HG02588 (cell line): Measurements from ENCODE around the gene FKBP5.
"Not testable (repeated sequence)": the region's sequence is repeated elsewhere in the genome, so short reads cannot be mapped to it uniquely, and the experiment has no call there.

Source experiments
- ATAC-seq: cut with Tn5 transposase; IDR thresholded peaks from one replicate; pipeline ENCODE4 v1.9.1; 2021; ENCODE audit warnings: mild to moderate bottlenecking, moderate library complexity; ENCODE audit not compliant: unreplicated experiment

Gene FKBP5

DNA sequence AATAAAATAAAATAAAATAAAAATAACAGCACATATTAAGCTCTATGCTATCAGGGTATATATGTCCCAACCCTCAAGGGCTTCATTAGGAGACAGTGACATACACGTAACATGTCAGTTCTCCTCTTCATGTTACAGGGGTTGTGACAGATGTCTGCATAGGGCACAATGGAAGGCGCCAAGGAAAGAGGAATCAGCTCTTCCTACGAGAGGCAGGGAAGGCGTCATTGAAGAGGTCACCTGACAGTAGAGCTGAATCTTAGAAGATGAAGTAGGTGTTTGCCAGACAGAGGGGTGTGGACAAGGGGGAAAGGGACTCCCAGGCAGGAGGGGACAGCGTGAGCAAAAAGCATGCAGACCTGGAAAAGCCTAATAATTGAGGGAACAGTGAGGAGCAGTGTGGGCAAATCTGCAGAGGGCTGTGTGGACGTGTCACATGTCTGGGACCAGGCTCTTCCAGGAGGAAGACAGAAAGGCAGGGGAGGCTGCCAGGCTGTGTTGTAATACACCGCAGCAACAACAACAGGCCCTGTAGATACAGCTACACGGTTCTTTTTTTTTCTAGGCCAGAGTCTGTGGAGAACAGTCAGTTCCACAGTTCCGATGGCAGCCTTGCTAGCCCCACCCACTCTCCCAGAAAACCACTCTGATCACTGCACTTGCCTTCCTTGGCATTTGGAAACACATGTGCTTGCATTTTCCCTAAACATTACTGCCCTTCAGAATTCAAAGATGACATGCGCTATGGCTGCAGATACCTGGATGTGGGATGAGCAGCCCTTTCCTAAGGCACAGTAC, 2.5 kb upstream of the FKBP5 start:
- no peak for ATAC-seq

DNA sequence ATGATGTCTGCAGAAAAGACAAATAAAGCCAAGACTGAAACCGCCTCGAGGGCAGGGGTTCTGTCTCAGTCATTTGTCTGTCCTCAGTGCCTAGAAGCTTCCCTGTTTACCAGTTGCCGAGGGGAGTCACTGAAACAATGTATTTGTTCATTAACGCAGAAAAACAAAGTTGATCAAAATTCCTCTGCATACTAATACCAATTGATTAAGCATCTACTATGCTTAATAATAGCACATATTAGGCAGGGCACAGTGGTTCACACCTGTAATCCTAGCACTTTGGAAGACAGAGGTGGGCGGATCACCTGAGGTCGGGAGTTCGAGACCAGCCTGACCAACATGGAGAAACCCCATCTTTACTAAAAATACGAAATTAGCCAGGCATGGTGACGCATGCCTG, 1.8 kb upstream of the FKBP5 start:
- no peak for ATAC-seq

DNA sequence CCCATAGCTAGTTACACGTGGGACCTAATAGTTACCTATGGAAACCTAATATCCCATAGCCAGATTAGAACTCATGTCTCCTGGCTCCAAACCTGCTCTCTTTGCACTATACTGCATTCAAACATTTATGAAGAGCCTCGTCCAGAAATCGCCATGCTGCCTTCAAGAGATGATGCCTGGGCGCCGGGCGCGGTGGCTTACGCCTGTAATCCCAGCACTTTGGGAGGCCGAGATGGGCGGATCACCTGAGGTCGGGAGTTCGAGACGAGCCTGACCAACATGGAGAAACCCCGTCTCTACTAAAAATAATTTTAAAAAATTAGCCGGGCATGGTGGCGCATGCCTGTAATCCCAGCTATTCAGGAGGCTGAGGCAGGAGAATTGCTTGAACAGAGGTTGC, 1.3 kb upstream of the FKBP5 start:
- ATAC-seq: not testable (repeated sequence)

DNA sequence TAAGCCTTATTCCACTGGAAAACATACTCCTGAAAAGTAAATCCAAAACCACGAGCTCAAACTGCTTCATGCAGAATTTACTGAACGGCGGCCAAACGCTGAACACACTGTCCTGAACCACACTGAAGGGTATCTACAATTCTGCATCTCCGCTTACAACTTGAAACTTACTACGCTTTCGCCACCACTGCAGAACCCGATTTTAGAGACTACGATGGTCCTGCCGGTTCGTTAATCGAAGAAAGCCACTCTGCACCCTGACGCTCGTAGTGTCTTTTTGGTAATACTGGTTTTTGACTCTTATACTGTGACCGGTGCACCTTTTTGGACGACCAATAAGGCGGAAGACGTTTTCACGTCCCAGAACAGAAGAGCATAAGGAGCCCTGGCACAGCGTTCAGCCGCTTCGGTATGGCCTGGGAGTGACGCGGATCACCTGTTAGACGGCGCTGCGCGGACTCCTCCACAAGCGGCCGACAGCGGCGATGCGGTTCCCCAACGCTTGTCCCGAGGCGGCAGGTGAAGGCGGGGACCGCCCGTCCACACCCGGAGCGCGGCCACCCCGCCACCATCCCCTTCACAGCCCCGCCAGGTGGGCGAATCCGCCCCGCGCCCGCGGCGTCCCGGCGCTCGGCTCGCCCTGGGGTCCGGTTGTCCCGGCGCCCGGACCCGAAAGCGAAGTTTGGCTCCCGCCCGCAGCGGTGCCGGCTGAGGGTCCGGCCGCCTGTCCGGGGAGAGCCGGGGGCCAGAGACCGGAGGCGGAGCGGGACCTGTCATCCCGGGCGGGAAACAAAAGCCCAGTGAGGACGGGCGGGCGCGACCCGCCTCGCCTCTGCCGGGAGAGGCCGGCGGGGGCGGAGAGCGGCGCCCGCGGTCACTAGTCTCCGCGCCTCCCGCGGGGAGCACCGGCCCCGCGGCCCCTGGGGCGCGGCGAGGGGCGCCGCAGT, 784 bp downstream of the FKBP5 start:
- peak; percentile 29 for ATAC-seq

DNA sequence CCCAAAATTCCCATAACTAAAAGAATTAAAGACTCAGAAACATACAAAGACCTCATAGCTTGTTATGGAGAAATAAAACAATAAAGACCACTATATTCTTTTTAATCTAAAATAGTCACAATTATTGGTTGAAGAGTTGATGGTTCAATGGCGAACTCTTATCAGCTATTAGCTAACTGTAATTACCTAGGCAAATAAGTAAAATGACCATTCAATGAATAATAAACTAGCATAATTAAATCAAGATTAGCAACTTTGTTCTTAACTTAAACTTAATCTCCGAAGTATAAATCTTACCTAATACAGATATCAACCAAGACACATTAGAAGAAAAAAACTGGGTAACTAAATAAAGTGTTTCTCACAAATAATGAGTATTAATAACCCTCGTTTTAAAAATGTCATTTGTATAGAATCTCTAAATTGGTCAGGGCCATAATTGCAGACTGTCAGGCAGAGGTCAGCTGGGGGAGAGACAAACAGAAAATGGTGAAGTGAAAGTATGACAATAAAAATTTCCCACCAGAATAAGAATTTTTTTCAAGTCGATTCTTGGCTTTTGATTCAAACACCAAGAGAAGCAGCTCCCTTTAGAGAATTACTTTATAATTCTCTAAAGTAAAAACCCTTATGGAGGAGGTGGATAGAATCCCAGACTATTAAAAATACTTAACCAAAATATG, 1.7 kb downstream of the FKBP5 start:
- no peak for ATAC-seq

DNA sequence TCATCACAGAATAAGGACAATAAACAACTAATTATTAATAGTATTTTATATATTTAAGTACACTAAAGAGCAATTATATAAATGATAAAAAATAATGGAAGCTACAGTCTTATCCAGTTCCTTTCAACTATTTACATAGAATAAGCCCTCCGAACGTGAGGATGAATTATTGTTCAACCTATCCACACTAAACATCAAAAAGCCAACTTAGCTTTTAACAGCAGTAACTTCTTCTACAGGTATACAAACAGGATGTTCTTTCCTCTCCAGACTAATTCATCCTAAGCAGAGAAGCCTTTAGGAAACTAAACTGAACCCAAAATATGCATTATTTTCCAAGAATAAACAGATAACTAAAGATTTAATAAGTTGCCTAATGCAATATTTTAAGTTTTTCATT, 2.3 kb downstream of the FKBP5 start:
- no peak for ATAC-seq

DNA sequence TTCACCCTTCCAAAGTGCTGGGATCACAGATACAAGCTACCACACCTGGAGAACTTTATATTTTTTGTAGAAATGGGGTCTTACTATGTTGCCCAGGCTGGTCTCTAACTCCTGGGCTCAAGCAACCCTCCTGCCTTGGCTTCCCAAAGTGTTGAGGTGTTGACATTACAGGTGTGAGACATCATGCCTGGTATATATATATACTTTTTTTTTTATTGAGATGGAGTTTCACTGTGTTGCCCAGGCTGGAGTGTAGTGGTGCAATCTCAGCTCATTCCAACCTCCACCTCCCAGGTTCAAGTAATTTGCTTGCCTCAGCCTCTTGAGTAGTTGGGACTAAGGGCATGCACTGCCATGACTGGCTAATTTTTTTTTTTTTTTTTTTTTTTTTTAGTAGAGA, 5.4 kb downstream of the FKBP5 start:
- no peak for ATAC-seq

DNA sequence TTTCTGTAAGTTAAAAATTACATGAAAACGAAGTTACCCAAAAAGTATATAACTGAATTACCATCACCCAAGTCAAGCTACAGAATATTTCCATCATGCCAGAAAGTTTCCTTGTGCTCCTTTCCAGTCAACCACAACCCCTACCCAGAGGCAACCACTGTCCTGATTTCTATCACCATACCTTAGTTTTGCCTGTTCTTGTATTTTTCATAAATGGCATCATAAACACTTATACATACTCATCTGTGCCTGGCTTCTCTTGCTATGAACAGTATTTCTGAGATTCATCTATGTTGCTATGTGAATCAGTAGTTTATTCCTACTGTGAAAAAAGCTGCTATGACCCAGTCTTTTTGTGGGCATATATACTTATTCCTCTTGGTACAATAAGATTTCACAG, 7.4 kb downstream of the FKBP5 start:
- ATAC-seq: no peak

DNA sequence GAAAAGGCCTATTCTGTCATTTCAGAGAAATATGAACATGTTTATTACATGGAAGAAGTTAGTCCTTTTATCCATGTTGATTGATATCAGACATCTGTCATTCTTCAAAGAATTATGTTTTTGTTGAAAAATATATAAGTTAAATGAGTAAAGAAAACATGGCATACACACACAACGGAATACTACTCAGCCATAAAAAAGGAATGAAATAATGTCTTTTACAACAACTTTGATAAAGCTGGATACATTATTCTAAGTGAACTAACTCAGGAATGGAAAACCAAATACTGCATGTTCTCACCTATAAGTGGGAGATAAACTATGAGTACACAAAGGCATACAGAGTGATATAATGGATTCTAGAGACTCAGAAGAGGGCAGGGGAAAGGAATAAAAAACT, 9.3 kb downstream of the FKBP5 start:
- ATAC-seq: no peak

DNA sequence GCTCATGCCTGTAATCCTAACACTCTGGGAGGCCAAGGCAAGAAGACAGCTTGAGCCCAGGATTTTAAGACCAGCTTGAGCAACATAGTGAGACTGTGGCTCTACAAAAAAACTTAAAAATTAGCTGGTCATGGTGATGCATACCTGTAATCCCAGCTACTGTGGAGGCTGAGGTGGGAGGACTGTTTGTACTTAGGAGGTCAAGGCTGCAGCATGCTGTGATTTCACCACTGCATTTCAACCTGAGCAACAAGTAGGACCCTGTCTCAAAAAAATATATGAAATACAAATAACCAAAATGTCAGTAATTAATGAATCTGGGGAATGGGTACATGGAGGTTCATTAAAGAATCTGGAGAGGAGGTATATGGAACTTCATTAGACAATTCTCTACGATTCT, 9.9 kb downstream of the FKBP5 start:
- no peak for ATAC-seq

DNA sequence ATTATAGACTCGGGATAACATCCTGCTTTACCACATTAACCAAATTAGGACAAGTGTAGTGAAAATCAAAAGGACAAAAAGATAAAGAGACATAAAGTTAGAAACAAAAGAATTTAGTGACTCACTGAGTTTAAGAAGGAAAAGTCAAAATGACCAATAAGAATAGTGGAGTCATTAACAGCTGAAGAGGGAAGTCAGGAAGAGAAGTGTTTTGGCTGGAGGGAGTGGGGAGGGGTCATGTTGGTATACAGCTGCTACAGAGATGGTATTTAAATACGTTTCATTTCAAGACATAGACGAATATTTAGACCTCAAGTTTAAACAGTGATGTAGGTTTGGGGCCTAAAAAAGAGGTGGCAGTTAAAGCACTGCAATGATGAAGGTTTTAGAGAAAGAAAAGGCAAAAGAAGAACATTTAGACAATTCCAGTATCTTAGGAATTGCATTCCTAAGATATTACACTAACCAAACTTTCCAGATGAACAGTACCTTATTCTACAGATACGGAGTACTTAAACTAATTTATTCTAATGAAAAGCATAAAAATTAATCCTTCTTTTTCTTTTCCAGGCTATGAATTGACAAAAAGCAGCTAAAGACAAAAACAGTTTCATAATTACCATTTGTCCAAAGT, 10.6 kb downstream of the FKBP5 start:
- no peak for ATAC-seq

DNA sequence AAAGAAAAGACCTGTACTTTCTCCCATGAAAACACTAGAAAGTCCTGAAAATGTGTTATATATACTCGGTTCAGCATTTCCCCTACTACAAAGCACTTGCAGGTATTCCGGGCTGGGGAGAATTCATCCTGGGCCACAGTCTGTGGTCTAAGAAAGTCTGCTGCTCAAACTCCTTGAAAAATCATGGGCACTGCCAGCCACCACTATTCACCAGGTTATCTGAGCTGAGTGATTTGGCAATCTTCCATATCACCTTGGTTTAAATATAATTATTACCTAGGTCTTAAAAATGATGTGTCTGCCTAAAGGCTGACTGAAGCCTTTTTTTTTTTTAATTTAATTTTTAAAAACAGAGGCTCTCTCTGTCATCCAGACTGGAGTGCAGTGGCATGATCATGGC, 11.3 kb downstream of the FKBP5 start:
- ATAC-seq: no peak

DNA sequence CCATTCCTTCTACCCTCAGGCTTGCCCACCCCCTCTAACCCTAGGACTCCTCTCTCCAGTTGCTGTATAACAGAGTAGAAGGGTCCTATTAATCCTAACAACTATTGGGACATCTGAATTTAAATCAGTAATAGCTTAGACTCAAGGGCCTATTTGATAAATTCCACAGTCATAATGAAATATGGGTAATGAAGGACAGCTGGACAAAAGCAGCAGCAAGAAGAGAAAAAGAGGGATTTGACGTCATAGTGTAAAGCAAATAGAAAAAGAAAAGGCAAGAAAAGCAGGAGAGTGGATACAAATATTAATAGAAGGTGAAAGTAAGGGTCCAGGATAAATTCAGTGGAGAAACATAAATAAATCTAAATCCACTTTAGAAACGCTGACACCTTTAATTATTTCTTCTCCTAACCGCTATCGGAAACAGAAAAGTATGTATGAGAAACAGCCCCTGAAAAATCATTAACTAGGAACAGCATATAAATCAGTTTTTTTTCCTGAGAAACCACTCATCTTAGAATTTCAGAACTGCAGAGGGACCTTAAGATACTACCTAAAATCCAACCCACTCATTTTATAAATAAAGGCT, 12.8 kb downstream of the FKBP5 start:
- ATAC-seq: no peak

DNA sequence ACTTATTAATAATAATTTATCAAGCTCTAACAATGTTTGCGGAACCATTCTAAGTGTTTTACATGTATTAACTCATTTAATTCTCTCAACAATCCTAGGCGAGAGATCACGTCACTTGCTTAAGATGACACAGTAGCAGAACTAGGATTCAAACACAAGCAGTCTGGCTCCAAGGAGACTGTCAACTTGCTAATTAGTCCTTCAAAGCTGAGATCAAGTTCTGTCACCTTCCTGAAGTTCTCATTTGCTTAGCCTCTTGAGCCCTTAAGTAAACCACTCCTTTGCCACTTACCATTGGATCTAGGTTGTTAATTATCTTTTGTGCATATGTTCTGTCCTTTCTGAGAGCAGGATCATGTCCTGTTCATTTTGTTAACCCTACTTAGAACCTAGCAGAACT, 14.1 kb downstream of the FKBP5 start:
- no peak for ATAC-seq

DNA sequence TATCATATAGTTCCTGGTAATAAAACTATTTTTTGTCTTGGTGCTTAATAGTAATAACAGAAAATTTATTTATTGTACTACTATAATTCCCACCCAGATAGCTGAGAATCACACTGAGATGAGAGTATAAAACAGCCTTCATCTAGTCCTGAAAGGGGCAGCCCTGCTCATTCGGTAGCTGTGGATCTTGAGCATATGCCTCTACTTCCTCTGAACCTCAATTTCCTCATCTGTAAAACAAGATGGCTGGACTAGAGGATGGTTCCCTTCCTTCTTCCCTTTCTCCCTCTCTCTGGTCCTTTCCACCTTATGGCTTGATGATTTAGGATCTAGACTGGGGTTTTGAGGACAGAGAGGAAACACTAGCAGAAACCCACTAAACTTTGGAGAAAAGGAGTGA, 15.0 kb downstream of the FKBP5 start:
- no peak for ATAC-seq

DNA sequence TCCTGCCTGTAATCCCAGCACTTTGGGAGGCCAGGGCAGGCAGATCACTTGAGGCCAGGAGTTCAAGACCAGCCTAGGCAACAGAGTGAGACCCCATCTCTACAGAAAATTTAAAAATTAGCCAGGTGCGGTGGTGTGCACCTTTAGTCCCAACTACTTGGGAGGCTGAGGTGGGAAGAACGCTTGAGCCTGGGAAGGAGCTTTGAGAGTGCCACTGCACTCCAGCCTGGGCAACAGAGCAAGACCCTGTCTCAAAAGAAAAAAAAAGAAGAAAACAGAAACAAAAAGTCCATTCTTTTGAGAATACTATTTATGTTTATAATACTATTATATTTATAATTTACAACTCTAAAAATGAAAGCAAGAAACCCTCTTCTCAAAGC, 15.4 kb downstream of the FKBP5 start:
- ATAC-seq: not testable (repeated sequence)

DNA sequence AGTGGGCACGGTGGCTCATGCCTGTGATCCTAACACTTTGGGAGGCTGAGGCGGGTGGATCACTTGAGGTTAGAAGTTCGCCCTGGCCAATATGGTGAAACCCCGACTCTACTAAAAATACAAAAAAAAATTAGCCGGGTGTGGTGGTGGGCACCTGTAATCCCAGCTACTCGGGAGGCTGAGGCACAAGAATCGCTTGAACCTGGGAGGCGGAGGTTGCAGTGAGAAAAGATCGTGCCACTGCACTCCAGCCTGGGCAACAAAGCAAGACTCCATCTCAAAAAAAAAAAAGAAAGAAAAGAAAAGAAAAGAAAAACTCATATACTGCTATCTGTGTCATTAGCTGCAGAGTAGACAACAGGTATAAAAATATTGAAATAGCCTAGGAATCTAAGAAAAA, 18.3 kb downstream of the FKBP5 start:
- not testable (repeated sequence) for ATAC-seq

DNA sequence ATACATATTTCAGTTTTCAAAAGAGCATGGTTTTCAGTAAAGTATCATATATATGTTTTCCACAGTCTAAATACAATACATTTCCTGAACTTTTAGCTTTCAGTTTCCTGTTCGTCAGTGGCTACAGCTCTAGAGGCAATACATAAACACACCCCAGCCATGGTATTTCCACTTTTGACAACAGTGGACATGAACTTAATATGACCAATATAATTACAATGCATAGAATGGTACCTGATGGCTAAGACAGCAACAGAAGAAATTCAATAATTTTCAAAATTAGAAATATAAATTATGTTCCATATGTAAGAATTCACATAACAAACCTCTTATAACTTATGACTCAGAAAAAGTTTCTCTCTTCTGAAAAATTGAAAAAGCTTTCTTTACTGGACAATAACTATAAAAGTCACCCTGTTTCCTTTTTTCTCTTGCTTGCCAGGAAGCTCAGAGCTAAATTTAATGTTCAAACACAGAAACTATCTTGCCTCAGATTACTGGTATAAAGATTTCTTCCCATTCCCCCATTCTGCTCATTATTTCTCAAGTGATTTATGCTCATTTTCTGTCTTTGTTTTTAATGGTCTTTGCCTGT, 19.2 kb downstream of the FKBP5 start:
- ATAC-seq: no peak

DNA sequence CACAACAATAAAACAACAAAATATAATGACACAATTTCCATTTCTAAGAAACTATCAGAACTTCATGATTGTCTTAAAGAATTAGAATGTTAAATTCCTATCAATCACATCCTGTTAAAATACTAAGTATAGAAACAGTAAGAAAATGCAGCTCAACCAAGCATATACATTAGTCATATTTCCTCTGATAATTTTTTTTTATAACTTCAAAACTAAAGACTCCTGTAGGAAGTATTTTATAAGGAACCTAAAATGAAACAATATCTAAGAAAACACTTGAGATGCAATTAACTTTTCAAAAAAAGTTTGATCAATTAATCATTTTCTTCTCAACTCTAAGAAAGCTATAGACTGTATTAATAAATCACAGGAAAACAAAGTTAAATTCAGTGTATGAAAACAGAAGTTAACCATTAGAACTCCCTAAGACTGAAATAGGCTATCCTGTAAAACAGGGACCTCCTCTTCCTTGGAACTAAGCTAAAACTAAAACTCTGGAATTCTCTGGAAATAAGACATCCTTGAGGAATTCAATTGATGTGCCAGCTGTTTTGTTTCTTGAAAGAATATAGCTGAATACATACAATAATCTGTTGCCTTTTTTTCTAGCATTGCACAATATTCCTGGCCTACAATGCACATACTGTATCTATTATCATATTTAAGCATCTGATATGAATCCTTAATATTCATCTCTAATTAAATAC, 19.8 kb downstream of the FKBP5 start:
- ATAC-seq: no peak

DNA sequence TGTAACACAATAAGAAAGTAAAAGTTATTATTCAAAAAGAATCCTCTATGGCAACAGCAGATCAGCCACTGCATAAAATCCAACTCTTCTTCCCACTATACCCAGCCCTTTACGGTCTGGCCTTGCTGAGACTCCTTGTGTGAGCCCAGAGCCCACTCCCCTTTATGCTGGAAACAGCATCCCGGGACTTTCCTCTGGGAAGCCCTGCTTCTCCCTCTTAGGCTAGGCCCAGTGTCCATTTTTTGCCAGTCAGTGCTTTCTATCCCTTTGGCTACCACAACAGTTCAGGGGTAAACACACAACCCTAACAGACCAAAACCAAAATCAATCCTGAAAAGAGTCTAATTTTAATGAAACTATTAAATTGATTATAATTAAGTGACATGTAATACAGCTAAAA, 20.6 kb downstream of the FKBP5 start:
- ATAC-seq: no peak
